Thyroid gland (tissue), 4 donors: ENCODE data around the gene ASPG.

Experiments
- POLR2A ChIP-seq, 2 donors: fragments of 450-650 bp; IDR thresholded peaks; one replicate each; pipeline ENCODE4 v1.6.1; 2017; ENCODE audit warnings: antibody characterized with exemption in 2 of 2, mild to moderate bottlenecking in 2 of 2, moderate library complexity in 1 of 2
- TF ChIP-seq, protein P1 (sequence below), 6 experiments: fragments of 200-600 bp in 3 of 6; fragments of 450-650 bp in 3 of 6; sonication (generic) in 3 of 6; IDR thresholded peaks; one replicate each; pipeline ENCODE4 v1.5.1; 2016 to 2019; ENCODE audit warnings: antibody characterized with exemption in 6 of 6, mild to moderate bottlenecking in 2 of 6, inconsistent platforms in 1 of 6, moderate library complexity in 1 of 6

DNA sequence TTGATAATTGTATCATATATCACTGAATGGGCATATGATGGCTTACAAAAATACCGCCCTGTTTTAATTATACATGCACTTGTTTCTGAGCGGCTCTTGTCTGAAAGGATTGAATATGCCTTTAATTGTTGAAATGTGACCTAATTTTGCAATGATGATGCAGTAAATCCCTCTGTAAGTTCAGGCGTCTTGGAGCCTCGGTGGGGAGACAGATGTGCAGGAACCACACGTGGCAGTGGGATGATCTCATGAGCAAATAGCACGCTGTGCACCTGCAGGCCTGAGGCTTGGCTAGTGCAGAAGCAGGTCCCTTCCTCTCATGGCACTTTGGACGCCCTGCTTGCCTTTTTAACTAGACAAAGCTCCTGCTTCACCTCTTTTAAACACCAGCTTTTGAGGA, 49.3 kb upstream of the ASPG start:
- TF ChIP-seq, protein P1, sequence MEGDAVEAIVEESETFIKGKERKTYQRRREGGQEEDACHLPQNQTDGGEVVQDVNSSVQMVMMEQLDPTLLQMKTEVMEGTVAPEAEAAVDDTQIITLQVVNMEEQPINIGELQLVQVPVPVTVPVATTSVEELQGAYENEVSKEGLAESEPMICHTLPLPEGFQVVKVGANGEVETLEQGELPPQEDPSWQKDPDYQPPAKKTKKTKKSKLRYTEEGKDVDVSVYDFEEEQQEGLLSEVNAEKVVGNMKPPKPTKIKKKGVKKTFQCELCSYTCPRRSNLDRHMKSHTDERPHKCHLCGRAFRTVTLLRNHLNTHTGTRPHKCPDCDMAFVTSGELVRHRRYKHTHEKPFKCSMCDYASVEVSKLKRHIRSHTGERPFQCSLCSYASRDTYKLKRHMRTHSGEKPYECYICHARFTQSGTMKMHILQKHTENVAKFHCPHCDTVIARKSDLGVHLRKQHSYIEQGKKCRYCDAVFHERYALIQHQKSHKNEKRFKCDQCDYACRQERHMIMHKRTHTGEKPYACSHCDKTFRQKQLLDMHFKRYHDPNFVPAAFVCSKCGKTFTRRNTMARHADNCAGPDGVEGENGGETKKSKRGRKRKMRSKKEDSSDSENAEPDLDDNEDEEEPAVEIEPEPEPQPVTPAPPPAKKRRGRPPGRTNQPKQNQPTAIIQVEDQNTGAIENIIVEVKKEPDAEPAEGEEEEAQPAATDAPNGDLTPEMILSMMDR (IDR thresholded peaks at IDR 0.05) = no peak
- TF ChIP-seq POLR2A (IDR thresholded peaks at IDR 0.05) = no peak
